Measurements from ENCODE around the gene AKAP5.

DNA sequence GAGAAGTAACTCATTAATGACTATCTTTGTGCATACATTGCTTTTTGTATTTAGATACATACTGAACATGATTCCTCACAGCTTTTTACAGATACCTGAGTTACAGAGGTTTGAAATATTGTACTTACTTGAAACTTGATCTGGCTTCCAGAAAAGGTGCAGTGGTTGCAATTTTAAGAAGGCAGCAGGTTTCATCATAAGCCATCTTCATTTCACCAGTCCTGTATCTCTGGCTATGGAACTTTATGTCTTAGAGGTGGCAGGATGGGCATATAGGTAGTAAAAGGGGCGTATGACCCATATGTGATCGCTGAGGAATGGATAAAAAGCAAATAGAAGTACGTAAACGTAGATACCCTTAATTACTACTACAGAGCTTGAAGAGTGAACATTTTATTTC lies 52.9 kb downstream of the AKAP5 start:
- TF ChIP-seq, protein P1, sequence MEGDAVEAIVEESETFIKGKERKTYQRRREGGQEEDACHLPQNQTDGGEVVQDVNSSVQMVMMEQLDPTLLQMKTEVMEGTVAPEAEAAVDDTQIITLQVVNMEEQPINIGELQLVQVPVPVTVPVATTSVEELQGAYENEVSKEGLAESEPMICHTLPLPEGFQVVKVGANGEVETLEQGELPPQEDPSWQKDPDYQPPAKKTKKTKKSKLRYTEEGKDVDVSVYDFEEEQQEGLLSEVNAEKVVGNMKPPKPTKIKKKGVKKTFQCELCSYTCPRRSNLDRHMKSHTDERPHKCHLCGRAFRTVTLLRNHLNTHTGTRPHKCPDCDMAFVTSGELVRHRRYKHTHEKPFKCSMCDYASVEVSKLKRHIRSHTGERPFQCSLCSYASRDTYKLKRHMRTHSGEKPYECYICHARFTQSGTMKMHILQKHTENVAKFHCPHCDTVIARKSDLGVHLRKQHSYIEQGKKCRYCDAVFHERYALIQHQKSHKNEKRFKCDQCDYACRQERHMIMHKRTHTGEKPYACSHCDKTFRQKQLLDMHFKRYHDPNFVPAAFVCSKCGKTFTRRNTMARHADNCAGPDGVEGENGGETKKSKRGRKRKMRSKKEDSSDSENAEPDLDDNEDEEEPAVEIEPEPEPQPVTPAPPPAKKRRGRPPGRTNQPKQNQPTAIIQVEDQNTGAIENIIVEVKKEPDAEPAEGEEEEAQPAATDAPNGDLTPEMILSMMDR (IDR thresholded peaks at IDR 0.05) = no peak
- no peak for TF ChIP-seq POLR2A (IDR thresholded peaks at IDR 0.05)
